Subcutaneous adipose tissue (tissue), 4 donors: ENCODE data around the gene AUTS2. TPM values are rescaled to one million over a fixed set of nuclear protein-coding genes. Genes with fewer than 3 reads are reported as not detected.

ENCODE experiments used
- CTCF ChIP-seq: fragments of 450-650 bp; IDR thresholded peaks from one replicate; pipeline ENCODE4 v1.5.1; 2016; ENCODE audit warnings: low read depth, mild to moderate bottlenecking, control low read depth, antibody characterized with exemption, moderate library complexity
- total RNA-seq, 4 donors: library from RNA; depleted of rRNA; stranded (reverse); fragments of >200 nt; gene quantifications; one replicate each; pipeline ENCODE4 v1.1.0, GENCODE V29; 2016

AUTS2 gene
- total RNA-seq, 4 donors from 2014 or later = 22.4 to 46.9 (median 27.4) TPM

GRCh38 chr7:69624435-69625230, 26.4 kb downstream of the AUTS2 start:
- TF ChIP-seq CTCF = no peak

GRCh38 chr7:69625238-69625637, 27.0 kb downstream of the AUTS2 start:
- no peak for TF ChIP-seq CTCF

GRCh38 chr7:69625798-69626197, 27.5 kb downstream of the AUTS2 start:
- no peak for TF ChIP-seq CTCF

GRCh38 chr7:69630292-69630691, 32.0 kb downstream of the AUTS2 start:
- no peak for TF ChIP-seq CTCF

GRCh38 chr7:69631131-69631530, 32.9 kb downstream of the AUTS2 start:
- TF ChIP-seq CTCF = no peak

GRCh38 chr7:69632280-69632679, 34.0 kb downstream of the AUTS2 start:
- TF ChIP-seq CTCF = no peak

- TF ChIP-seq CTCF = no peak
These were observed 35.0 kb downstream of the AUTS2 start for GRCh38 chr7:69633122-69633831.
